ENCODE measurements around the gene KDF1.

- TF ChIP-seq CTCF (IDR thresholded peaks at IDR 0.05) (no peak), POLR2A (IDR thresholded peaks at IDR 0.05) (no peak), POLR2AphosphoS5 (IDR thresholded peaks at IDR 0.05) (no peak)
Observed at GRCh38 chr1:26912147-26912490, 48.1 kb downstream of the KDF1 start.
